Osteoblast (primary cell): ENCODE data around the gene CAMTA1. TPM values are rescaled to one million over a fixed set of nuclear protein-coding genes. Genes with fewer than 3 reads are reported as not detected.
A peak's percentile ranks its signal among the peaks of the same experiment; 100 is the strongest.

Experiments used
- DNase-seq: peaks from one replicate; pipeline ENCODE4 v3.0.0; 2011; ENCODE audit warnings: low spot score, mixed read lengths; ENCODE audit not compliant: insufficient read length; ENCODE audit errors: missing footprints
- H2AFZ ChIP-seq: 2 replicates; pipeline ENCODE4 v1.6.0; 2011; ENCODE audit warnings: mild to moderate bottlenecking, low read length
- H3K27ac ChIP-seq: 2 replicates; pipeline ENCODE4 v1.5.1; 2011; ENCODE audit warnings: mild to moderate bottlenecking, low read depth, low read length, moderate library complexity
- H3K27me3 ChIP-seq: 2 replicates; pipeline ENCODE4 v1.6.0; 2012; ENCODE audit warnings: mild to moderate bottlenecking, control low read depth, inconsistent platforms, low read length, moderate library complexity; ENCODE audit not compliant: insufficient read depth
- H3K36me3 ChIP-seq: 2 replicates; pipeline ENCODE4 v1.5.1; 2011; ENCODE audit warnings: mild to moderate bottlenecking, low read length, control low read depth, moderate library complexity; ENCODE audit not compliant: insufficient read depth
- H3K4me1 ChIP-seq: 2 replicates; pipeline ENCODE4 v1.5.1; 2011; ENCODE audit warnings: mild to moderate bottlenecking, low read length, control low read depth, moderate library complexity; ENCODE audit not compliant: insufficient read depth
- H3K4me2 ChIP-seq: 2 replicates; pipeline ENCODE4 v1.6.0; 2011; ENCODE audit warnings: mild to moderate bottlenecking, low read length; ENCODE audit not compliant: insufficient read depth
- H3K4me3 ChIP-seq: fragments of 200-600 bp; sonication (generic); 3 replicates; pipeline ENCODE4 v1.5.1; 2012; ENCODE audit warnings: mild to moderate bottlenecking, low read length, inconsistent platforms; ENCODE audit not compliant: insufficient read depth
- H3K79me2 ChIP-seq: 2 replicates; pipeline ENCODE4 v1.6.0; 2012; ENCODE audit warnings: mild to moderate bottlenecking, low read length, control low read depth, inconsistent platforms; ENCODE audit not compliant: insufficient read depth
- H3K9me3 ChIP-seq: 2 replicates; pipeline ENCODE4 v1.5.1; 2011; ENCODE audit warnings: low read depth, low read length, control low read depth
- H4K20me1 ChIP-seq: 2 replicates; pipeline ENCODE4 v1.6.0; 2012; ENCODE audit warnings: mild to moderate bottlenecking, low read length, control low read depth; ENCODE audit not compliant: insufficient read depth
- total RNA-seq: library from RNA; depleted of rRNA; stranded (reverse); fragments of >200 nt; gene quantifications from 2 replicates; pipeline ENCODE4 v1.2.3, GENCODE V29; 2012
- TF ChIP-seq, protein P1 (sequence below): IDR thresholded peaks from 2 replicates; pipeline ENCODE4 v1.5.1; 2011; ENCODE audit warnings: mild to moderate bottlenecking, low read depth, low read length, moderate library complexity; ENCODE audit errors: extremely low read depth

The CAMTA1 gene
- total RNA-seq, 1 donor: 47.4 TPM

- Histone ChIP-seq H3K27ac (no peak overlapping the region), H3K4me1 (peaks cover 24% of the 10 kb centered on the region), H3K4me3 (no peak overlapping the region), H2AFZ (no peak overlapping the region), H3K36me3 (no peaks in the 10 kb centered on the region), H3K4me2 (no peak overlapping the region), H3K9me3 (no peaks in the 10 kb centered on the region), H4K20me1 (no peaks in the 10 kb centered on the region), H3K79me2 (no peaks in the 10 kb centered on the region), H3K27me3 (no peaks in the 10 kb centered on the region)
- no peak for DNase-seq
- TF ChIP-seq, protein P1, sequence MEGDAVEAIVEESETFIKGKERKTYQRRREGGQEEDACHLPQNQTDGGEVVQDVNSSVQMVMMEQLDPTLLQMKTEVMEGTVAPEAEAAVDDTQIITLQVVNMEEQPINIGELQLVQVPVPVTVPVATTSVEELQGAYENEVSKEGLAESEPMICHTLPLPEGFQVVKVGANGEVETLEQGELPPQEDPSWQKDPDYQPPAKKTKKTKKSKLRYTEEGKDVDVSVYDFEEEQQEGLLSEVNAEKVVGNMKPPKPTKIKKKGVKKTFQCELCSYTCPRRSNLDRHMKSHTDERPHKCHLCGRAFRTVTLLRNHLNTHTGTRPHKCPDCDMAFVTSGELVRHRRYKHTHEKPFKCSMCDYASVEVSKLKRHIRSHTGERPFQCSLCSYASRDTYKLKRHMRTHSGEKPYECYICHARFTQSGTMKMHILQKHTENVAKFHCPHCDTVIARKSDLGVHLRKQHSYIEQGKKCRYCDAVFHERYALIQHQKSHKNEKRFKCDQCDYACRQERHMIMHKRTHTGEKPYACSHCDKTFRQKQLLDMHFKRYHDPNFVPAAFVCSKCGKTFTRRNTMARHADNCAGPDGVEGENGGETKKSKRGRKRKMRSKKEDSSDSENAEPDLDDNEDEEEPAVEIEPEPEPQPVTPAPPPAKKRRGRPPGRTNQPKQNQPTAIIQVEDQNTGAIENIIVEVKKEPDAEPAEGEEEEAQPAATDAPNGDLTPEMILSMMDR: no peak
These were observed 437.4 kb downstream of the CAMTA1 start for GRCh38 chr1:7222695-7223015.

DNA sequence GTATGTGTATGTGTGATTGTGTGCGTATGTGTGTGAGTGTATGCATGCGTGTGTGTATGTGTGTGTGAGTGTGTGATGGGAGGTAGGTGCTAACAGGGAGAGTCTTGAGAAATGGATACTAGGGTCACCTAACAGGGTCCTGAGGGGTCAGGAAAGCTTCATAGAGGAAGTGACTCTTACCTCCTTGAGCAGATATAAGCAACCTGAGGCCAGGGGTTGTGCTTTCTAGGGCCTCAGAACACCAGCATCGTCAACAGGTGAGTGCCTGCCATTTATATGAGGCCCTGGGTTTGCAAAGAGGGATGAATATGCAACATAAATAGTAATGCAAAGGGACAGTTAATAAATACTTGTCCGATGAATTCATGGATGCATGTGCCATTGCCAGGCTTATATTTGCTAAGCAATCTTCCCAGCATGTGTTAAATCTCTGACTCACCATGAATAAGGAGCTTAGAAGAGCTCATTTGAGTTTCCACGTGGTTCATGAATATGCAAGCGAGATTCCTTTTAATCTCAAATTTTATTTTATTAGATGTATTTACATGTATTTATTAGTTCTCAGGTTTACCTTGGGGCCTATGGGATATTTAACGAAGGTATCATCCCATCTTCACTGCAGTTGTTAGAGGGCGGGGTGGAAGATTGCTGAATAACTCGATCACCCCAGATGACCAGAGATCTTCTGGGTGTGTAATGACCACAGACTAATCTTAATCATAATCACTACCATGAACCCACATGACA is 438.3 kb downstream of the CAMTA1 start:
- H4K20me1 ChIP-seq: no peaks in the 10 kb centered on the region
- H3K4me1 ChIP-seq: peaks cover 24% of the 10 kb centered on the region
- peak overlapping the region; percentile 56 for H3K4me2 ChIP-seq
- no peaks in the 10 kb centered on the region for H3K36me3 ChIP-seq
- no peaks in the 10 kb centered on the region for H3K27me3 ChIP-seq
- H3K79me2 ChIP-seq: no peaks in the 10 kb centered on the region
- DNase-seq: peak; percentile 95
- no peak overlapping the region for H3K4me3 ChIP-seq
- TF ChIP-seq, protein P1: no peak
- H3K27ac ChIP-seq: peak overlapping the region; percentile 72
- H3K9me3 ChIP-seq: no peaks in the 10 kb centered on the region
- peak overlapping the region; percentile 61 for H2AFZ ChIP-seq

- peak; percentile 63 for DNase-seq
- TF ChIP-seq, protein P1: no peak
These were observed 438.9 kb downstream of the CAMTA1 start for GRCh38 chr1:7224081-7224534.

DNA sequence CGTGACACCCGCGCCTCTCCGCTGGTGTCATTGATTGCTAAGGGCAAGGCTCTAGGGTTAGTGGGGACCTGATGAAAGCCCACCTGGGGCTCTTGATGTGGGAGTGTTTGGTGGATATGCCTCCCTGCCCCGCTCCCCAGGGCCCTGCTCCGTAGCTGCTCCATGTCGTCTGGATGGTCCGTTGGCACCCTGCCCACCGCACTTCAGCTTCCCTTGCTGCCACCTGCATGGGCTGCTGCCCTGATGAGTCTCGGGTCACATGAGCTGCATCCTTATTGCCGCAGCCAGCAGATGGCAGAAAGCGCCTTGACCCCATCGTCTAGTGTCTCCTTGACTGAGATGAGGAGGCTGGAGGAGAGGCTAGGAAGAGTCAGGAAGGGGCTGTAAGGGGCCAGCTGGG is 439.4 kb downstream of the CAMTA1 start:
- TF ChIP-seq, protein P1: no peak
- H2AFZ ChIP-seq: no peak overlapping the region
- no peaks in the 10 kb centered on the region for H3K27me3 ChIP-seq
- no peak overlapping the region for H3K27ac ChIP-seq
- no peaks in the 10 kb centered on the region for H3K9me3 ChIP-seq
- H3K36me3 ChIP-seq: no peaks in the 10 kb centered on the region
- no peaks in the 10 kb centered on the region for H4K20me1 ChIP-seq
- H3K4me2 ChIP-seq: no peak overlapping the region
- no peak overlapping the region for H3K4me3 ChIP-seq
- no peaks in the 10 kb centered on the region for H3K79me2 ChIP-seq
- DNase-seq: no peak
- peaks cover 24% of the 10 kb centered on the region for H3K4me1 ChIP-seq

More at GRCh38 chr1:7224081-7224534, 438.9 kb downstream of the CAMTA1 start:
- Histone ChIP-seq H3K36me3 (no peaks in the 10 kb centered on the region), H4K20me1 (no peaks in the 10 kb centered on the region), H3K27me3 (no peaks in the 10 kb centered on the region), H2AFZ (peak overlapping the region; percentile 61), H3K4me2 (peak overlapping the region; percentile 56), H3K4me3 (no peak overlapping the region), H3K4me1 (peaks cover 24% of the 10 kb centered on the region), H3K9me3 (no peaks in the 10 kb centered on the region), H3K79me2 (no peaks in the 10 kb centered on the region), H3K27ac (peak overlapping the region; percentile 72)
